DND-41 (cell line): ENCODE measurements around the gene PPP4C.

Experiments
- EZH2 ChIP-seq: IDR thresholded peaks from 3 replicates; pipeline ENCODE4 v1.6.1; 2012; ENCODE audit warnings: borderline replicate concordance, low read depth, mild to moderate bottlenecking, moderate library complexity, low read length, inconsistent platforms; ENCODE audit not compliant: severe bottlenecking
- TF ChIP-seq, protein P1 (sequence below): IDR thresholded peaks from 2 replicates; pipeline ENCODE4 v1.5.1; 2012; ENCODE audit warnings: borderline replicate concordance, low read length, moderate library complexity, mild to moderate bottlenecking; ENCODE audit not compliant: poor library complexity, severe bottlenecking; ENCODE audit errors: extremely low read depth

DNA sequence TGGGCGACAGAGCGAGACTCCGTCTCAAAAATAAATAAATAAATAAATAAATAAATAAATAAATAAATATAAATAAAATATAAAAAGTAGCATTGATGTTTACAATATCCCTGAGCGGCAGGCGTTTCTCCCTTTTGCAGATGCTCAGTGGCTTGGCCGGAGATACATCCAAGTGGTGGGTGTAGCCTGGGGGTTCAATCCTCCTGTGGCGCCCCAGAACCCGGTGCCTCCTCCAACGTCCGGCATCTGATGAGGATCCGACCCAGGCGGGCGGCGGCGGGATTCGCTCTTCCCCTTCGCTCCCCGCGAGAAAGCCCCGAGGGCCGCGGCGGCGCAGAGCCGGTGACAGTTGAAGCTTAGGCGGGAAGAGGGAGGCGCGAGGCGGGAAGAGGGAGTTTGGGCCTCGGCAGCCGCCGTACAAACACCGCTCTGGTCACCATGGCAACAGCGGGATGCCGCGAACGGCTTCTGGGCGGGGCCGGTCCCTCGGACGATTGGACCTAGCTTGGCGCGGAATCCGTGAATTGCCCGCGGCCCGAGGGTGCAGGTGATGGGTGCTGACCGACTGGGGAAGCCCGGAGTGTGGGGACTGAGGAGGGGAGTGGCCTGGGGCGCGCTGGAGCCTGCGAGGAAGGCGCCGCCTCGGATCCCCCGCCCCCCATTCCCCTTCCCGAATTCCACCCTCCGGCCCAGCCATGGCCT lies 23.0 kb upstream of the PPP4C start:
- TF ChIP-seq, protein P1, sequence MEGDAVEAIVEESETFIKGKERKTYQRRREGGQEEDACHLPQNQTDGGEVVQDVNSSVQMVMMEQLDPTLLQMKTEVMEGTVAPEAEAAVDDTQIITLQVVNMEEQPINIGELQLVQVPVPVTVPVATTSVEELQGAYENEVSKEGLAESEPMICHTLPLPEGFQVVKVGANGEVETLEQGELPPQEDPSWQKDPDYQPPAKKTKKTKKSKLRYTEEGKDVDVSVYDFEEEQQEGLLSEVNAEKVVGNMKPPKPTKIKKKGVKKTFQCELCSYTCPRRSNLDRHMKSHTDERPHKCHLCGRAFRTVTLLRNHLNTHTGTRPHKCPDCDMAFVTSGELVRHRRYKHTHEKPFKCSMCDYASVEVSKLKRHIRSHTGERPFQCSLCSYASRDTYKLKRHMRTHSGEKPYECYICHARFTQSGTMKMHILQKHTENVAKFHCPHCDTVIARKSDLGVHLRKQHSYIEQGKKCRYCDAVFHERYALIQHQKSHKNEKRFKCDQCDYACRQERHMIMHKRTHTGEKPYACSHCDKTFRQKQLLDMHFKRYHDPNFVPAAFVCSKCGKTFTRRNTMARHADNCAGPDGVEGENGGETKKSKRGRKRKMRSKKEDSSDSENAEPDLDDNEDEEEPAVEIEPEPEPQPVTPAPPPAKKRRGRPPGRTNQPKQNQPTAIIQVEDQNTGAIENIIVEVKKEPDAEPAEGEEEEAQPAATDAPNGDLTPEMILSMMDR, result no peak
- no peak for TF ChIP-seq EZH2
